Fibroblast of upper back skin (primary cell): Measurements from ENCODE around the gene TEPSIN.

Experiments
- DNase-seq: peaks from one replicate; pipeline ENCODE4 v3.0.0-alpha.2; 2013

TEPSIN gene

DNA sequence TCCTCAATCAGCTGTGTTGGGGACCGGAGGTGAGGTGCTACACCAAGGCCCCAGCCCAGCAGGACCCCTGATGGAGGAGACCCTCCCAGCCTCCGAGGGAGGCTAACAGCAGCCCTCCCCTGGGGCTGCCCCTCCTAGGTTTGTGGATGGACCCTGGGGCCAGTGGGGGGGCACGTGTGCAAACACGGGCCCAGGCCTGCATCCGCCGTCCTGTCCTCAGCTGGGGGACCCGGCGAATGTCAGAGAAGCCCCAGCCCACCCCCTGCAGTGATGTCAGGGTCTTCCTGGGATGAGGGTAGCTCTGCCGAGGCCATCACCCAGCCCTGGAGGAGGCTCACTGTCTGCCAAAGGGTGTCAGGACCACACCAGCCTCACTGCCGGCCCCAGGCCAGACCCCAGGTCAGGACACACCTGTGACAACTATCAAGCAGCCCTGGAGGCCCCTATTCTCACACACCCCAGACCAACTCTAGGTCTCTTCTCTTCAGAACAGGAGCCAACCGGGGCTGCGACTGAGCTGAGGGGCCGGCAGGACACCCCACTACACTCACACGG is 42.8 kb downstream of the TEPSIN start:
- no peak for DNase-seq

DNA sequence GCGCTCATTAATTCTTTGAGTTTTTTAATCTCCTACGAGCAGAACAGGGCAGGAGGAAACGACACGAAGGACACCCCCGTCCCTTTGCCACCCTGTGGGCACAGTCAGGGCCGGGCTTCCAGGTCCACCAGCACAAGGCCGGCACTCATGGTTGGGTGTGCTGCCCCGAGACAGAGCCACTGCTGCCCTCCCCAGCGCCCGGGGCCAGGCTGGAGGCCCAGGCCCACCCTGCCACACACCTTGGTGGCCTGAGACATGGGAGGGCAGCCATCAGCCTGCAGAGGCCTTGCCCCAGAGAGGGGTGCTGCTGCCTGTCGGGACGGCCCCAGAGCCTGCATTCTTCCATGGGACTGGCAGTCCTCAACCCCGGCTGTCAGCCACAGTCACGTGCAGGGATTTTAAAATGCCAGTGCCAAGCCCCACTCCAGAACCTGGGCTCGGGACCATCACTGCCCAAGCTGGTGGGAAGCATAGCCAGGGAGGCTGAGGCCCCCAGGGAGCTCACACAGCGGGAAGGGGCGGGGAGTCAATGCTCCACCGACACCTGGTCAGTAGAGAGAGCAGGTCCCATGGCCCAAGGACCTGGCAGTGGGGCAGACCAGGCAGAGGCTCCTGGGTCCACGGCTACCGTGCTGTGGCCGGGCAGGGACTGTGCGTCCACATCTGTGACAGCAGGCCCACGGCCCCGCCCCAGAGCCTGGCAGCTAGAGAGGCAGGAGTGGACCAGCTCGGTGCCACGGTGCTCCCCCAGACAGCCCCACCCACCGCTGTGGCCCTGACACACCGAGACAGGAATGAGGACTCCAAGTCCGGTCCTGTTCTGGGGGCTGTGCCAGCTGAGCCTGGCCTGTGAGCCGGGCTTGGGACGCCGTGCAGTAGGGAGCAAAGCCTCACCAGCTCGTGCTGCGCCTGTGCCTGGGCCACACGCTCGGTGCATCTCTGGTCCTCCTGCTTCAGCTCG is 43.6 kb downstream of the TEPSIN start:
- DNase-seq = no peak

DNA sequence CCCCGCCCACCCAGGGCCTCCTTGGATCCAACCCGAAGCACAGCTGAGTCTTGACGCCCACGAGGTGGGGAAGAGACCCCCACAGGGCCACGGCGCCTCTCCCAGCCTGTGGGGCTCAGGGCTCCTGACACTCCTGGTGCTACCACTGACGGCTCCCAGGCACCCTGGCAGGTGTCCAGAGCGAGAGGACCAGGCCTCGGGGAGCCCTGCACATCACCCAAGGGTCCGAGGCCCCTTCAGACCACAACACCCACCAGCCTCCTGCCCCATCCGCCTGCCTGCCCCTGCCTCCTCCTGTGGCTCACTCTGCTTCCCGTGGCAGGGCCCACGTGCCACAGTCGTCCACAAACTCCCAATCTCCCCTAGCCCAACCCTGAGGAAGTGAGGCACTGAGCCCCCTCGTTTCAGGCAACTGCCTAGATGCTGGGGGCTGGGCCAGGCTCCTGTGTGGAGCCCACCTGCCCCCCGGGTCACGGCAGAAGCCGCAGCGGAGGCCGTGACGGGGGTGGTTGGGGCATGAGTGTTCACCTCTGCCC is 44.6 kb downstream of the TEPSIN start:
- DNase-seq = no peak

DNA sequence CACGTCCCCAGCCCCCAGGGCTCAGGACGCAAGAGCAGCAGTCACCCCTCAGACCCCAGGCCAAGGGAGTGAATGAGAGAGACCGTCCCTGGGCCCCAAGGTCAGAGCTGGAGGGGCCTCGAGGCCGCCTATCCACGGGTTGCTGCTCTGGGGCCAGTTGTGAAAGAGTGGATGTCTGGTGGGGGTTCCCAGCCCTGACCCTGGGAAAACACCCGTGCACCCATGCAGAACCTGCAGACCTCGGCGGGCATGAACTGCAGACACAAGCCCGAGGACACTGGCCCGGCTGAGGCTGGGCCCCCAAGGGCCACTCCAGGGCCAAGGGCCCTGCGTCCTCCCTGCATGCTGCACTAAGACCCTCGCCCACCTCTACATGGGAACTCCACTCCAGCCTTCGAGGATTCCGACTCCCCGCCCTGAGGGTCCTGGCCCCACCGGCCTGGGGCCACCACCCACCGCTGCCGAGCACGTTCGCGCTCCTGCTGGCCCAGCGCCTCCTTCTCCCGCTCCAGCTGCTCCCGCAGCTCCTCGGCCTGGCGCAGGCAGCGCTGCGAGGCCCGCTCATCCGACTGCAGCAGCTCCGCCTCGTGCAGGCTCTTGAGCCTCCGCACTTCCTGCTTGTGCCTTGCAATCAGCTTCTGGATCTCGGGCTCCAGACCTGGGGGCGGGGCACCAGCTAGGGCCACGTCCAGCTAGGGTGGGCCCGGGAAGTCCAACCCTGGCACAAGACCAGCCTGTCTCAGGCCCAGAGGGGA is 45.2 kb downstream of the TEPSIN start:
- DNase-seq = no peak

DNA sequence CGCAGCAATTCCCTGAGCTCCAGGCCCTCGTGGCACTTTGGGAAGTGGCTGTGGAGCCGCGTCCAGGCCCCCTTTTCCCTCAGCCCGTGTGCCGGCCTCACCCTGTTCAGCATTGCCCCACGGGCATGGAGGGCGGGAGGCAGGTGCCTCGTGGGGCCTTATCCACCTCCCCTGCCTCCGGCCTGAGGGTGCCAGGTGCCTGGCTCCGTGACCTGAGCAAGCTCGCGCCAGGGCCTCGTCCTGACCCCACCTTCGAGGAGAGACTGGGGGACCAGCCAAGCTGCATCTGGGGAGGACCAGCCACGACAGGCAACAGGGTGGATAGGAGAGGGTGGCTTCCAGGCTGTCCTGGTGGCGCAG is 45.8 kb downstream of the TEPSIN start:
- DNase-seq = no peak

DNA sequence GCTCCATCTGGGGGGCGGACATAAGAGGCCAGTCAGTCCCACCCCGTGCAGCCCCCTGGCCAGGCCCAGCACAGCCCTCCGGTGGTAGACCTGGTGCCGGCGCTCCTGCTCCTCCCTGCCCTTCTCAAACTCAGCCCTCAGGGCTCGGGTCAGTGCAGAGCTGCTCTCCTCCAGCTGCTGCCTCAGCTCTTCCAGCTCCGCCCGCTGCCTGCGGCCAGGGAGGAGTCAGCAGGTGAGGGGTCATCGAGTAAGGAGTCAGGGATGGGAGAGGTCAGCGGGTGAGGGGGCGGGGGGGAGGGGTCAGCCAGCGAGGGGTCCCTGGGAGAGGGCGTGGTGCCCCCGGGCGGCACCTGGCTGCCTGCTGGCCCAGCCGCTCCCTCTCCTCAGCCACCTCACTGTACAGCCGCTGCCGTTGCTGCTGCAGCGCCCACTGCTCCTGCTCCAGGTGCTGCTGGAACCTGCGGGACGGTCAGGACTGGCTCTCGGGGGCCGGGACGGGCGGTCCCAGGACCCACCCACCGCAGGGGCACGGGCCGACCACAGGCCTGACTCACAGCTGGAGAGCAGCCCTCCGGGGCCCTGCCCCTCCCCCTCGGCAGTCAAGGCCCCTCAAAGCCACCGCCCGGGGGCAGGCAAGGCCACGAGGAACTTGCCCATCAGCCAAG is 46.3 kb downstream of the TEPSIN start:
- no peak for DNase-seq

DNA sequence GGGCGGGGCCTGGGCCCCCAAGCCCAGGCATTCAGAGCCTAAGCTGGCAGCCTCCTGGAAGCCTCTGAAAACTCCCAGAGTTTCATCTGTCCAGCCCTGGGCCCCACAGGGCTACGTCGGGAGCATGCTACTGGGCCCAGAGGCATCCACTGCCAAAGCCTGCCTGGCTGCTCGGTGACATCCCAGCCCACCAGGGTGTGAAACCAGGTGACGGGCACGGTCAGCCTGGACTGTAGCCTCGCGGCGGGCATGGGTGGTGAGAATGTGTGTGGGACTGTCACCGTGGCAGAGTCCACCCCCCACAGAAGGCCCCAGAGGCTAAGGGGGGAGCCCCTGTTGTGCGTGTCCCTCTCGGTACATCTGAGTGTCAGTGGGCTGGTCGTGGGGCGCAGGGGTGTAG is 47.2 kb downstream of the TEPSIN start:
- DNase-seq = no peak

DNA sequence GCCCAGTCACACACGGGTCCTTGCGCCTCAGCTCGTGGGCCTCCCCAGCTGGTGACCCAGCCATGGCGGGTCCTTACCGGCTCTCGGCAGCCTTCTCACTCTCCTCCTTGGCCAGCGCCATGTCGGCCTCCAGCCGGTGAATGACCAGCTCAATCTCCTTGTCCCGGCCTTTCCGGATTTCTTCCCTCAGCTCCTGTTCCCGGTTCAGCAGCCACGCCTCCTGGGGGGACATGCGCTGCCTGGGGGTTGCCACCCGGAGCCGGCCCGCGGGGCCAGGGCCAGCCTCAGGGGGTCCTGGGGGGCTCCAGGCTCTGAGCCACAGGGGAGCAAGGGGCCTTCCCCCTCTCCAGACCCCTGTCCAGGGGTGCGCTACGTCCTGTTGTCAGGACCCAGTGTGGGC is 47.7 kb downstream of the TEPSIN start:
- DNase-seq = no peak

DNA sequence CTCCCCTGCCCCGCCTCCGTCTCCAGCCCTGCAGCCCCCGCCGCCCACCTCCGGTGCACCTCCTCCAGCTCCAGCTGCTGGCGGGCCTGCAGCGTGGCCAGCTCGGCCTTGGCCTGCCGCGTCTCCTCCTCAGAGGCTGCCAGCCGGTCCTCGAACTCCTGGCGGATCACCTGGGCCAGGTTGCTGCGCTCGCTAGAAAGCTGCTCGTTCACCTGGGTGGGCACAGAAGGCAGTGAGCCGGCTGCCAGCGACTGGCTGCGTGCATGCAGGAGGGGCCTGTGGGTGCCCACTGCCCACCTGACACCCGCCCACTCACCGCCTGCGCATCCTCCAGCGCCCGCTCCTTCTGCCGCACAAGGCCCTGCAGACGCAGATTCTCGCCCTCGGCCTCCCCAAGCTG is 48.3 kb downstream of the TEPSIN start:
- no peak for DNase-seq

DNA sequence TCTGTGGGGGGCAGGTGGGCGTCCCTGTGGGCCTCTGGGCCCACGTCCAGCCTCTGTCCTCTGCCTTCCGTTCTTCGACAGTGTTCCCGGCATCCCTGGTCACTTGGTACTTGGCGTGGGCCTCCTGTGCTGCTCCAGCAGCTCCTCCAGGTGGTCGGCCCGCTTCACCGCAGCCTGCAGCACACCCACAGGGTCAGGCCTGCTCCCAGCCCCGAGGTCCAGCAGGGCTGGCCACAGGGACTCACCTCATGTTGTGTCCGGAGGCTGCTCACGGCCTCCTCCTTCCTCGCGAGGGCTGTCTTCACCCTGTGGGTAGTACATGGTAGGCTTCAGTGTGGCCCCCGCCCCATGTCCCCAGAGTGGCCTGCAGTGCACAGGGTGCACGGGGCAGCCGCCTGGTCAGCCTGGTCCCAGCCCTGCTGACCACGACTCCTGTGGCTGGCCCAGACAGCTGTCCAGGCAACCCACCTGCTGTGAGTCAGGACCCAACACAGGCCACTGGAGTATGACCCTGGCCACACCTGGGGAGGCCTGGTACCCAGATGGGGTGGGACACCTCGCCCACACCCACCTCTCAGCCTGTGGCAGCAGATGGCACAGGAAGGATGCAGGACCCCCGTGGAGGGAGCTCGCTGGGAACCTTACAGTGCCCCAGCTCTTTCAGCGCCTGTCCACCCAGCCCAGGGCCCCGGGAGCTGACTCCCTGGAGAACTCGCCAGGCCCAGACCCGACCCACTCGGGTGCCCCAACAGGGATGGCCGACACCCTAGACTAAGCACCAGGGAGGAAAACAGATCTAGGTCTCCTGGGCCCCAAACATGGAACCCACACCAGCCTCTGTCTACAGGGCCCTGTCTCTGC is 49.0 kb downstream of the TEPSIN start:
- no peak for DNase-seq

DNA sequence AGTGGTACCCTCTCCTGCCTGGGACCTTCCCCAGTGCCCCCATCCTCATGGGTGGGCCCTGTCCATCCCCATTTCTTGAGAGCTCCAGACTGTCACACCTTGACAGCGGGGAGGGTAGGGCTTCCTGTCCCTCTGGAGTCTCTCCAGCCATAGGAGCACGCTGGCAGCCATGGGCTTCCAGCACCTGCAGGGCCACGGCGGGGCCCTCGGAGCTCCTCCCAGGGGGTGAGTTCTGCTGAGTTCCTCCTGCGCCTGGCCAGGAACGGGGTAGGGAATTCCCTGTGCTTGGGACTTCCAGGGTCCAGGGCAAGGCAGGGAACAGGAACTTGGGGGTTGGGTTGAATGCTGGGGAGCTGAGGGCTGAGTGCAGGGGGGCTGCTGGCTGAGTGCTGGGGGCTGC is 49.8 kb downstream of the TEPSIN start:
- DNase-seq = no peak

DNA sequence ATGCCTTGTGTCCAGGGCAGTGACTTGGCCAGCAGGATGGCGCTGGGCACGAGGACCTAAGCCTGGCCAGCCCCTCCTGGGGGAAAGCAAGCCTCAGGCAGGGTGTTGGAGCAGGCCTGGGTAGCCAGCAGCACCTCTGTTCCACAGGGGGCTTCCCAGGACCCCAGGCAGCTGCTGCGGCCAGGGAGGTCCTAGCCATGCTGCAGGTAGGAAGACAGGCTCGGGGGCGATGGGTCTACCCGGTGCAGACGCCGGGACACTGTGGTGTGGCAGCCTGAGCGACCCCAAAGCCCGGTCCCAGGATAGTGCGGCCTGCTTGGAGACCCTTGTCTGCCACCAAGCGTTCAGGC is 50.4 kb downstream of the TEPSIN start:
- no peak for DNase-seq

DNA sequence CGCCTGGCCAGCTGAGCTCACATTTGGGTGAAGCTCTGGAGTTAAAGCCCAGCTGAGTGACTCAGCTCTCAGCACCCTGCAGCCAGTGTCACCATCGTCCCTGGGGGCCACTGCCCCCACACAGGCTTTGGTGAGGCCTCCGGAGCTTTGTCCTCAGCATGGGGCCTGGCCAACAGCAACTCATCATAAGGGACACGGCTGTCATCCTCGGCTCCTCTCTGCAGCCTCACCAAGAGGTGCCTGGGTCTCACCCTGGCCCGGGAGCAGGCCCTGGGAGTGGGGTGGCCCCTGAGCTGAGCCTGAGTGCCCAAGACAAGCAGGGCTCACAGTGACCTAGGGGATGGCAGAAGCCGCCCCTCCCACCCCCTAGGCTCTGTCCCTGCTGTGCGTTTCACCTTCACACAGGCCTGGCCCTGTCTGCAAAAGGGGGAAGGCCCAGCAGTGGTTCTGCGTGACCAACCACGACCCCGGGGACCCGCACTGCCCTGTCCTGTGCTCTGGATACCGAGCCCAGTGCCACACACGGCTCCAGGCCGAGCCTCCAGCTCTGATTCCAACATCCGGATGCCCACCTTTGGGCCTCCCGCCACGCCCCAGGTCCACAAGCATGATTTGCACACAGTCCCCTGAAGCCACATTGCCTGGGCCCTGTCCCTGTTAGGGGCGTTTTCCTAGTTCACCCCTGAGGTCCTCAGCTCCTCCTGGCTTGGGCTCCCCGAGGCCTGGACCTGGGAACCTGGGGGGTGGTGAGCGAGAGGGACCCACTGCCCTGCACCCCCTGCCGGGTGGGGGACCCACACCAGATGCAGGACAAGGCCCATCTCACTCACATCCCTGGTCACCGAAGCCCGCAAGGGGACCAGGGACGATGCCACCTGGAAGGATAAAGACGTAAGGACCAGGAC is 51.0 kb downstream of the TEPSIN start:
- no peak for DNase-seq

DNA sequence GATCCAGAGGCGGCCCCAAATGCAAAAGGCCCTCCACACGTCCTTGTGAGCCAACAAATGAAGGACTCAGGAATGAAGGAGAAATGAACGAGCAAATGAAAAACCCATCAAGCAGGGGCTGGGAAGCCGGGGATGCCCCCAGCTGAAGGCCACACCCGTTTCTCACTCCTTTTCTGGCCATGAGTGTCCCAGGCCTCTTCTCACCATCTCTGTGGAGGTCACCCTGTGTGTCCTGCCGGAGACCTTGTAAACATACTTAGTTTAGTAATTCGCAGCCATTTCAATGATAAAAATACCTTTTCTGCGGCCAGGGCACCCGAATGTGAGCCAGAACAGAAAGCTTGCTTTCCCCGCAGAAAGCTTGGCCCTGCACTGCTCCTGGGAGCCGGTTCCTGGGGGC is 51.7 kb downstream of the TEPSIN start:
- DNase-seq = no peak

DNA sequence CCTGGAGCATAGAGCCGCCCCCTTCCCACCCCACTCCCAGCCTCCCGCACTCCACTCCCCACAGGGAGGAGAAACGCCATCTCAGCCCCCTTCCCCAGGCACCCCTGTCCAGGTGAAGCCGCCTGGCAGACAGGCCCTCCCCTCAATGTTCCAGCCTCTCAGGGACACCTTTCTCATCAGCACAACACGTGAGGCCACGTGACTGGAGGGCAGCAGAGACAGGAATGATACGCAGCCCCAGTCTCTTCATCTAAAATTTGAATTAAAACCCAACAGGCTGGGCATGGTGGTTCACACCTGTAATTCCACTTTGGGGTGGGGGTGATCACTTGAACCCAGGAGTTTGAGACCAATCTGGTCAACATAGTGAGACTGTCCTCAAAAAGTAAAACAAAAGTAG is 52.7 kb downstream of the TEPSIN start:
- DNase-seq = no peak

DNA sequence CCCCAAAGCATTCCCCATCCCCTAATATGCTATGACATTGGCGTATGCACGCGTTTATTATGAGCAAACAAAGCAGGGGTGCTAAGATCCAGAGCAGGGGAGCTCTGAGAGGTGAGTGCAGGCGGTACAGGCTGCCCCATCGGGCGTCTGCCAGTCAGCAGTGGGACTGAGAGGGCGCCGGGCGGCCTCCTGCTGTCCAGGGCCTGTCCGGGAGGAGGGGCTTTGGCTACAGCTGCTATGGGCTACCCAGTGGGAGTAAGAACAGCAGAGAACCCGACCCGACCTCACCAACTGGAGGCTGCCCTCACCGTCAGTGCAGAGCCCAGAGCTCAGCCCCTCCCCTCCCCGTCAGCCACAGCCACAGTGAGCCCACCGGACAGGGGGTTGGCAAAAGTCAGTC is 54.3 kb downstream of the TEPSIN start:
- DNase-seq = no peak

DNA sequence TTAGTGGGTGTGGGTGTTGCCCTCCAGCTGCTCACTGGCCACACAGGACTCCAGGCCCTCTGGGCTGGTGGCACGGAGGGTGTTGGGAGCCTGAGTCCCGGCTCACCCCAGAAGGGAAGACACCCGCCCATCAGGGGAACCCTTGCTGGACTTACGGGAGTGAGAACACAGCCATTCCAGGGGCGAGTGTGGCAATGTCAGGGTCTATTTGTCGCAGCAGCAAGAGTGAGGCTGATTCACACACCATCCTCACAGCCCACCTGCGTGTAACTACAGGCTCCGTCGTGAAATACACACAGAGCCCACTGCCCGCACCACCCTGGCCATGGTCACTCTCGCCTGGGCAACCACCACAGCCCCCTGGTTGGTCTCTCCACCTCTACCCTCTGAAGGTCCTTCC is 55.0 kb downstream of the TEPSIN start:
- DNase-seq = no peak

DNA sequence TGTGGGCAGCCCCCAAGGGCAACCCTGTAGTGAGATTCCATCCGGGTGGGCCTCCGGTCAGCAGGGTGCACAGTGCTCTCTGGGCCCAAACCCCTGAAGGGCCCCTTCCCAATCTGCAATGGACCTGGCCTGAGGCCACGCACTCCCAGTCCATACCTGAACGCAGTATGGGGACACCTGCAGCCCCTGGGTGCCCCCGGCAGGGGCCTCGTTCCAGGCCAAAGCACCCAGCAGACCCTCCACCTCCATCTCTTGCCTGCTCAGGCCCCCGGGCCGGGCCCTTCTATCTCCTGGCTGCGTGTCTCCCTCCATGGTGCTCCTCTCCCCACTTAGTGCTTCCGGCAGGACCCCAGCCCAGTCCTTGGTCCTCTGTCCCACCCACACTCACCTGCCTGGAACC is 55.5 kb downstream of the TEPSIN start:
- no peak for DNase-seq

DNA sequence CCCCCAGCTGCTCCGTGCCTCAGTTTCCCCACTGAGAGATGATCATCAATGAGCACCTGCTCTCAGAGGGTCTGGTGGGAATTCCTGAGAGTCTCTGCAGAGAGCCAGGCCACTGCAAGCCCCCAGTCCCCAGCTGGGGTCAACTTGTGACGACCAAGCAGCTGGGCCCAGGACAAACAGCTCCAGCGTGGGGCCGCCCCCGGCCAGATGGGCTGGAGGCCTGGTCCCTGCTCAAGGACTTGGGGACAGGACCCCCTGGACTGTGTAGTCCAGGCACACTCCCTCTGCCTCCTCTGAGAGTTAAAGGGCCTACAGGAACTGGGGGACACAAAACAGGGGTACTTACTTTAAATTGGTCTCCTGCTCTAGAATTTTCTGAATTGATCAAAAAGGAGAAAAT is 56.3 kb downstream of the TEPSIN start:
- no peak for DNase-seq

DNA sequence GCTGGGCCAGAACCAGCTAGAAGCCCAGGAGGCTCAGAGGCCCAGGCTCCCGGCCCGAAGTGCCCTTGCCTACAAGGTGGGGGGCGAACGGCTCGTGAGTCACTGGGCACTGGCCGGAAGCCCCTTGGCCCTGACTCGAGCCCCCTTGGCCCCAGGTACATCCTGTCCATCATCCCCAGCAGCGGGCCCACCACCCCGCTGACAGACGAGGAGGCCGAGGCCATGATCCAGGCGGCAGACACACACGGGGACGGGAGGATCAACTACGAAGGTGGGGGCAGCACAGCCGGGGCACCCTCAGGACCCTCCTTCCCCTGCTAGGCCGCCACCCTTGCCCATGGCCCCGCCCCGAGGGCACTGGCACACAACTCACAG is 57.1 kb downstream of the TEPSIN start:
- no peak for DNase-seq
